Astrocyte of the spinal cord (primary cell): ENCODE measurements around the gene KCNIP3.

Experiments used
- DNase-seq: peaks from one replicate; pipeline ENCODE4 v3.0.0; 2011; ENCODE audit warnings: low read depth, low spot score
- H3K4me3 ChIP-seq: 2 replicates; pipeline ENCODE4 v1.5.1; 2011; ENCODE audit warnings: low read depth, mild to moderate bottlenecking, low read length, moderate library complexity
- CTCF ChIP-seq: IDR thresholded peaks from 2 replicates; pipeline ENCODE4 v1.5.1; 2012; ENCODE audit warnings: low read depth, mild to moderate bottlenecking, low read length, inconsistent platforms
- in situ Hi-C: cut with HindIII; loops from 2 replicates; pipeline ENCODE4 v1.10.0; 2017; ENCODE audit warnings: low sequenced_read_pairs

Gene KCNIP3

GRCh38 chr2:95310651-95311050, 13.5 kb downstream of the KCNIP3 start:
- H3K4me3 ChIP-seq = no peak overlapping the region
- in situ Hi-C loops = no loop called here
- DNase-seq = no peak
- no peak for TF ChIP-seq CTCF

- in situ Hi-C loops = no loop called here
- no peak for TF ChIP-seq CTCF
- H3K4me3 ChIP-seq = no peak overlapping the region
- no peak for DNase-seq
These were observed 14.8 kb downstream of the KCNIP3 start for GRCh38 chr2:95311815-95312542.

- no peak for DNase-seq
- in situ Hi-C loops = no loop called here
- no peak for TF ChIP-seq CTCF
- no peak overlapping the region for H3K4me3 ChIP-seq
These were observed 15.5 kb downstream of the KCNIP3 start for GRCh38 chr2:95312543-95313201.

GRCh38 chr2:95313296-95314131, 16.4 kb downstream of the KCNIP3 start:
- no peak for DNase-seq
- TF ChIP-seq CTCF = no peak
- no peak overlapping the region for H3K4me3 ChIP-seq
- in situ Hi-C loops = no loop called here

- no peak for DNase-seq
- no peak overlapping the region for H3K4me3 ChIP-seq
- in situ Hi-C loops = no loop called here
- no peak for TF ChIP-seq CTCF
These were observed 17.4 kb downstream of the KCNIP3 start for GRCh38 chr2:95314598-95314963.

- TF ChIP-seq CTCF = peak; percentile 76
- H3K4me3 ChIP-seq = no peak overlapping the region
- peak; percentile 51 for DNase-seq
- in situ Hi-C loops = no loop called here
These were observed 17.9 kb downstream of the KCNIP3 start for GRCh38 chr2:95314964-95315611.
